Measurements from ENCODE around the gene MYO3B. TPM values are rescaled to one million over a fixed set of nuclear protein-coding genes. Genes with fewer than 3 reads are reported as not detected.
"Not testable (repeated sequence)": the region's sequence is repeated elsewhere in the genome, so short reads cannot be mapped to it uniquely, and the experiment has no call there.

Gene MYO3B
- total RNA-seq, 1 donor from 2014 or later: not detected

- DNase-seq: no peak
These were observed 478.7 kb downstream of the MYO3B start for GRCh38 chr2:170656669-170657068.

GRCh38 chr2:170660409-170660808 is 482.5 kb downstream of the MYO3B start:
- DNase-seq: peak; percentile 7

GRCh38 chr2:170665743-170666142 is 487.8 kb downstream of the MYO3B start:
- no peak for DNase-seq

GRCh38 chr2:170669909-170670308 is 492.0 kb downstream of the MYO3B start:
- DNase-seq: no peak

GRCh38 chr2:170670651-170671050 is 492.7 kb downstream of the MYO3B start:
- DNase-seq: no peak

- DNase-seq: no peak
These were observed 493.1 kb downstream of the MYO3B start for GRCh38 chr2:170671079-170671478.

- DNase-seq: not testable (repeated sequence)
These were observed 496.3 kb downstream of the MYO3B start for GRCh38 chr2:170674282-170674681.

GRCh38 chr2:170675701-170676100 is 497.8 kb downstream of the MYO3B start:
- no peak for DNase-seq

- peak; percentile 14 for DNase-seq
These were observed 501.7 kb downstream of the MYO3B start for GRCh38 chr2:170679607-170680079.

- no peak for DNase-seq
These were observed 502.4 kb downstream of the MYO3B start for GRCh38 chr2:170680172-170680941.

GRCh38 chr2:170681311-170681710 is 503.4 kb downstream of the MYO3B start:
- DNase-seq: no peak

GRCh38 chr2:170685591-170685990 is 507.6 kb downstream of the MYO3B start:
- DNase-seq: no peak

GRCh38 chr2:170689481-170689880 is 511.5 kb downstream of the MYO3B start:
- DNase-seq: no peak

GRCh38 chr2:170690640-170691039 is 512.7 kb downstream of the MYO3B start:
- no peak for DNase-seq

GRCh38 chr2:170694316-170694715 is 516.4 kb downstream of the MYO3B start:
- DNase-seq: no peak

GRCh38 chr2:170695521-170696410 is 517.8 kb downstream of the MYO3B start:
- no peak for DNase-seq

- DNase-seq: no peak
These were observed 519.0 kb downstream of the MYO3B start for GRCh38 chr2:170696948-170697347.

GRCh38 chr2:170701011-170701410 is 523.1 kb downstream of the MYO3B start:
- no peak for DNase-seq

- DNase-seq: no peak
These were observed 526.0 kb downstream of the MYO3B start for GRCh38 chr2:170703776-170704476.
